WTC11 (cell line): ENCODE measurements around the gene TSHZ3.

Experiments used
- CTCF ChIP-seq: fragments of 200-600 bp; IDR thresholded peaks from 2 replicates; pipeline ENCODE4 v1.8.0; 2022; ENCODE audit warnings: antibody characterized with exemption
- OVOL2 ChIP-seq: fragments of 250-450 bp; sonication (Bioruptor Pico); IDR thresholded peaks from 2 replicates; pipeline ENCODE4 v1.9.0; 2021; ENCODE audit warnings: mild to moderate bottlenecking, borderline replicate concordance
- USF1 ChIP-seq: sonication (generic); formaldehyde crosslinking; IDR thresholded peaks from 2 replicates; pipeline ENCODE4 v1.8.0; 2022; ENCODE audit warnings: mild to moderate bottlenecking, missing genetic modification reagents
- TF ChIP-seq, protein P1 (sequence below): sonication (generic); formaldehyde crosslinking; IDR thresholded peaks from 2 replicates; pipeline ENCODE4 v1.8.1; 2023; ENCODE audit warnings: mild to moderate bottlenecking, missing genetic modification reagents, borderline replicate concordance
- TF ChIP-seq, protein P2 (sequence below): sonication (generic); formaldehyde crosslinking; IDR thresholded peaks from 2 replicates; pipeline ENCODE4 v1.8.1; 2023; ENCODE audit warnings: mild to moderate bottlenecking, missing genetic modification reagents

DNA sequence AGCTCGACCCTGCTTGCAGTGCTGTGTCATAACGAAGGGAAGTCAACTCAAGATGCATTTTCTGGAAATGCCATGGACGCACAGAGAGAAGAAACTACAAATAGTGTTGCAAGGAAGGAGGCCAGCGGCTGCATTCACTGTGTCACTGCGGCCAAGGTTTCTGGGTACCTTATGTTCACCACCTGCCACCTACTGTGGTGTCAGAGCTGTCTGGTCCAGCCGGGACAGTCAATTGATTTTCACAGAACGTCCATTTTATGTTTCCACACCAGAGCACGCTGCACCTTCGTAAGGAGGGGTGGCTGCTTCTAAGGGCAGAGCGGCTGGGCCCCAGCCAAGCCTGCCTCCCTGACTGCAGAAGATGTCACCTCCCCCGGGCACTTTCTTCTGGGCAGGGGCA lies 17.7 kb downstream of the TSHZ3 start:
- TF ChIP-seq USF1 (CRISPR knock-in tag) (no peak), CTCF (no peak), OVOL2 (no peak)
- TF ChIP-seq, protein P1, sequence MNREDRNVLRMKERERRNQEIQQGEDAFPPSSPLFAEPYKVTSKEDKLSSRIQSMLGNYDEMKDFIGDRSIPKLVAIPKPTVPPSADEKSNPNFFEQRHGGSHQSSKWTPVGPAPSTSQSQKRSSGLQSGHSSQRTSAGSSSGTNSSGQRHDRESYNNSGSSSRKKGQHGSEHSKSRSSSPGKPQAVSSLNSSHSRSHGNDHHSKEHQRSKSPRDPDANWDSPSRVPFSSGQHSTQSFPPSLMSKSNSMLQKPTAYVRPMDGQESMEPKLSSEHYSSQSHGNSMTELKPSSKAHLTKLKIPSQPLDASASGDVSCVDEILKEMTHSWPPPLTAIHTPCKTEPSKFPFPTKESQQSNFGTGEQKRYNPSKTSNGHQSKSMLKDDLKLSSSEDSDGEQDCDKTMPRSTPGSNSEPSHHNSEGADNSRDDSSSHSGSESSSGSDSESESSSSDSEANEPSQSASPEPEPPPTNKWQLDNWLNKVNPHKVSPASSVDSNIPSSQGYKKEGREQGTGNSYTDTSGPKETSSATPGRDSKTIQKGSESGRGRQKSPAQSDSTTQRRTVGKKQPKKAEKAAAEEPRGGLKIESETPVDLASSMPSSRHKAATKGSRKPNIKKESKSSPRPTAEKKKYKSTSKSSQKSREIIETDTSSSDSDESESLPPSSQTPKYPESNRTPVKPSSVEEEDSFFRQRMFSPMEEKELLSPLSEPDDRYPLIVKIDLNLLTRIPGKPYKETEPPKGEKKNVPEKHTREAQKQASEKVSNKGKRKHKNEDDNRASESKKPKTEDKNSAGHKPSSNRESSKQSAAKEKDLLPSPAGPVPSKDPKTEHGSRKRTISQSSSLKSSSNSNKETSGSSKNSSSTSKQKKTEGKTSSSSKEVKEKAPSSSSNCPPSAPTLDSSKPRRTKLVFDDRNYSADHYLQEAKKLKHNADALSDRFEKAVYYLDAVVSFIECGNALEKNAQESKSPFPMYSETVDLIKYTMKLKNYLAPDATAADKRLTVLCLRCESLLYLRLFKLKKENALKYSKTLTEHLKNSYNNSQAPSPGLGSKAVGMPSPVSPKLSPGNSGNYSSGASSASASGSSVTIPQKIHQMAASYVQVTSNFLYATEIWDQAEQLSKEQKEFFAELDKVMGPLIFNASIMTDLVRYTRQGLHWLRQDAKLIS (CRISPR knock-in tag), result no peak
- TF ChIP-seq, protein P2, sequence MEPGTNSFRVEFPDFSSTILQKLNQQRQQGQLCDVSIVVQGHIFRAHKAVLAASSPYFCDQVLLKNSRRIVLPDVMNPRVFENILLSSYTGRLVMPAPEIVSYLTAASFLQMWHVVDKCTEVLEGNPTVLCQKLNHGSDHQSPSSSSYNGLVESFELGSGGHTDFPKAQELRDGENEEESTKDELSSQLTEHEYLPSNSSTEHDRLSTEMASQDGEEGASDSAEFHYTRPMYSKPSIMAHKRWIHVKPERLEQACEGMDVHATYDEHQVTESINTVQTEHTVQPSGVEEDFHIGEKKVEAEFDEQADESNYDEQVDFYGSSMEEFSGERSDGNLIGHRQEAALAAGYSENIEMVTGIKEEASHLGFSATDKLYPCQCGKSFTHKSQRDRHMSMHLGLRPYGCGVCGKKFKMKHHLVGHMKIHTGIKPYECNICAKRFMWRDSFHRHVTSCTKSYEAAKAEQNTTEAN, result no peak
